GM23338 (cell line): ENCODE measurements around the gene LBX1.

ENCODE experiments used
- CREB1 ChIP-seq: fragments of 250-450 bp; sonication (Bioruptor Pico); IDR thresholded peaks from 2 replicates; pipeline ENCODE4 v1.5.0; 2020; ENCODE audit warnings: low read depth, mild to moderate bottlenecking, moderate library complexity
- EZH2phosphoT487 ChIP-seq: fragments of 200-600 bp; sonication (generic); IDR thresholded peaks from one replicate; pipeline ENCODE4 v1.8.1; 2018; ENCODE audit warnings: antibody characterized with exemption; ENCODE audit not compliant: unreplicated experiment
- TF ChIP-seq, protein P1 (sequence below), 2 experiments: fragments of 200-600 bp in 1 of 2; sonication (generic) in 1 of 2; conservative IDR thresholded peaks; 2 replicates each; pipeline versions ENCODE4 v1.5.1 to v1.6.1; 2016 to 2017; ENCODE audit warnings: antibody characterized with exemption in 2 of 2, low read depth in 2 of 2, mild to moderate bottlenecking in 2 of 2, moderate library complexity in 1 of 2
- TF ChIP-seq, protein P2 (sequence below): IDR thresholded peaks from one replicate; pipeline ENCODE4 v1.6.1; 2018; ENCODE audit warnings: antibody characterized with exemption; ENCODE audit not compliant: unreplicated experiment

DNA sequence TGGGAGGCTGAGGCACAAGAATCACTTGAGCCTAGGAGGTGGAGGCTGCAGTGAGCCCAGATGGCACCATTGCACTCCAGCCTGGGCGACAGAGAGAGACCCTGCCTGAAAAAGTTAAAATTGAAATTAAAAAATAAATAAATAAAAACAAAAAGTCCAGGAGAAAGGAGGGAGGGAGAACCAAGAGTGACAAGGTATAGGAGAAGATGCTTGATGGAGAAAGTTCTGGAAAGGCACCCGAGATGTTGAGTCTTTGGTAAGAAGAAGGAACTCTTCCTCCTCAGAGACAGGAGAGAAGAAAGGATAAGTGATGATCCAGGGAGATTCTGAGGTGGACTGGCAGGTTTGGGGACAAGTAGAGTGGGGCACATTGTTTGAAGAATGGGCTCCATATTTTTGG is 17.4 kb upstream of the LBX1 start:
- TF ChIP-seq, protein P1, sequence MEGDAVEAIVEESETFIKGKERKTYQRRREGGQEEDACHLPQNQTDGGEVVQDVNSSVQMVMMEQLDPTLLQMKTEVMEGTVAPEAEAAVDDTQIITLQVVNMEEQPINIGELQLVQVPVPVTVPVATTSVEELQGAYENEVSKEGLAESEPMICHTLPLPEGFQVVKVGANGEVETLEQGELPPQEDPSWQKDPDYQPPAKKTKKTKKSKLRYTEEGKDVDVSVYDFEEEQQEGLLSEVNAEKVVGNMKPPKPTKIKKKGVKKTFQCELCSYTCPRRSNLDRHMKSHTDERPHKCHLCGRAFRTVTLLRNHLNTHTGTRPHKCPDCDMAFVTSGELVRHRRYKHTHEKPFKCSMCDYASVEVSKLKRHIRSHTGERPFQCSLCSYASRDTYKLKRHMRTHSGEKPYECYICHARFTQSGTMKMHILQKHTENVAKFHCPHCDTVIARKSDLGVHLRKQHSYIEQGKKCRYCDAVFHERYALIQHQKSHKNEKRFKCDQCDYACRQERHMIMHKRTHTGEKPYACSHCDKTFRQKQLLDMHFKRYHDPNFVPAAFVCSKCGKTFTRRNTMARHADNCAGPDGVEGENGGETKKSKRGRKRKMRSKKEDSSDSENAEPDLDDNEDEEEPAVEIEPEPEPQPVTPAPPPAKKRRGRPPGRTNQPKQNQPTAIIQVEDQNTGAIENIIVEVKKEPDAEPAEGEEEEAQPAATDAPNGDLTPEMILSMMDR (conservative IDR thresholded peaks at IDR 0.05; ENCODE audit: low read depth in 2 of 2) = no peak
- TF ChIP-seq, protein P2, sequence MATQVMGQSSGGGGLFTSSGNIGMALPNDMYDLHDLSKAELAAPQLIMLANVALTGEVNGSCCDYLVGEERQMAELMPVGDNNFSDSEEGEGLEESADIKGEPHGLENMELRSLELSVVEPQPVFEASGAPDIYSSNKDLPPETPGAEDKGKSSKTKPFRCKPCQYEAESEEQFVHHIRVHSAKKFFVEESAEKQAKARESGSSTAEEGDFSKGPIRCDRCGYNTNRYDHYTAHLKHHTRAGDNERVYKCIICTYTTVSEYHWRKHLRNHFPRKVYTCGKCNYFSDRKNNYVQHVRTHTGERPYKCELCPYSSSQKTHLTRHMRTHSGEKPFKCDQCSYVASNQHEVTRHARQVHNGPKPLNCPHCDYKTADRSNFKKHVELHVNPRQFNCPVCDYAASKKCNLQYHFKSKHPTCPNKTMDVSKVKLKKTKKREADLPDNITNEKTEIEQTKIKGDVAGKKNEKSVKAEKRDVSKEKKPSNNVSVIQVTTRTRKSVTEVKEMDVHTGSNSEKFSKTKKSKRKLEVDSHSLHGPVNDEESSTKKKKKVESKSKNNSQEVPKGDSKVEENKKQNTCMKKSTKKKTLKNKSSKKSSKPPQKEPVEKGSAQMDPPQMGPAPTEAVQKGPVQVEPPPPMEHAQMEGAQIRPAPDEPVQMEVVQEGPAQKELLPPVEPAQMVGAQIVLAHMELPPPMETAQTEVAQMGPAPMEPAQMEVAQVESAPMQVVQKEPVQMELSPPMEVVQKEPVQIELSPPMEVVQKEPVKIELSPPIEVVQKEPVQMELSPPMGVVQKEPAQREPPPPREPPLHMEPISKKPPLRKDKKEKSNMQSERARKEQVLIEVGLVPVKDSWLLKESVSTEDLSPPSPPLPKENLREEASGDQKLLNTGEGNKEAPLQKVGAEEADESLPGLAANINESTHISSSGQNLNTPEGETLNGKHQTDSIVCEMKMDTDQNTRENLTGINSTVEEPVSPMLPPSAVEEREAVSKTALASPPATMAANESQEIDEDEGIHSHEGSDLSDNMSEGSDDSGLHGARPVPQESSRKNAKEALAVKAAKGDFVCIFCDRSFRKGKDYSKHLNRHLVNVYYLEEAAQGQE = no peak
- TF ChIP-seq EZH2phosphoT487 (no peak), CREB1 (CRISPR knock-in tag) (no peak)
